ENCODE data around the gene GNA14.
"Not testable (repeated sequence)": the region's sequence is repeated elsewhere in the genome, so short reads cannot be mapped to it uniquely, and the experiment has no call there.

Gene GNA14

DNA sequence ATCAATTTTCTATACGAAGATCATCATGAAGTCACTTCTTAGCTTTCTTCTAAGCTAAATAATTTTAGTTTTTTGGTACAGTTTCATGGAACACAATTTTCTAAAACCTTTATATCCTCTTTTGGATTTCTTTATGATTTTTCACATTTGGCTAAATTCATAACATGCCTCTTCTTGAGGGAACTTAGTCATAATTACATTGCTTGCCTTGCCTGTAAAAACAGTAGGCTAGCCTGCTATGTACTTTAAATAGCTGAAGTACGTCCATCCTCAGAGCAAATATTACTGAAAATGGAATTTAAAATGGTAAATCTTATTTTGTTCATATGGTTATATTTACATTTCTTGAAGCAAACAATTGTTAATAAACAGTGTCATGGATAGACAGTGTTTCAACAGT lies 245.8 kb downstream of the GNA14 start:
- DNase-seq (ENCODE audit: low read depth in 2 of 2) = no peak

DNA sequence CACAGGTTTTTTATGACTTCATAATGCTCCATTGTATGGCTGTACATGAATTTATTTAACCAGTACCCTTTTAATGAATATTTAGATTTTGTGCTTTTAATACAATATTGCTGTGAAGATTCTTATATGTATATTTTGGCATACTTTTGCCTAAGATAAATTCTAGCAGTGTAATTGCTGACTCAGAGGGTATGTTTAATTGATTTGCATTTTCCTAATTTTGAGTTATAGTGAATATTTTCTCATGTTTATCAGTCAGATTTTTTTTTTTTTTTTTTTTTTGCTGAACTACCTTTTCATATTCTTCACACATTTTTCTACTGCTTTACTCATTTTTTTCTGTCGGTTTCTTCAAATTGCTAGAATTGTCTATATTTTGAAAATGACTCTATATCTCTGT lies 248.2 kb downstream of the GNA14 start:
- no peak for DNase-seq (ENCODE audit: low read depth in 2 of 2)

DNA sequence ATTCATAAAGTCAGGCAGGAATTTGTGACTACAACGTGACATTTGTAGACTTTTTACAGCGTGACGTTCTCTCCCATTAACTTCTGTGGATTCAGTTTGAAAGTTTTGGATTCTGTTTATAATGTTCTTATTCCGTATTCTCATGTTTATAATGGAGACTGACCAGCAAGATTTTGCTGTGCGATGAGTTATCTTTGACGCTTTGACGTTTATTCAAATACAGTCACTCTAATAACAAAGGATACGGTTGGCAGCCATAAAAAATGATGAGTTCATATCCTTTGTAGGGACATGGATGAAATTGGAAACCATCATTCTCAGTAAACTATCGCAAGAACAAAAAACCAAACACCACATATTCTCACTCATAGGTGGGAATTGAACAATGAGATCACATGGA lies 249.5 kb downstream of the GNA14 start:
- DNase-seq (ENCODE audit: low read depth in 2 of 2) = not testable (repeated sequence)

DNA sequence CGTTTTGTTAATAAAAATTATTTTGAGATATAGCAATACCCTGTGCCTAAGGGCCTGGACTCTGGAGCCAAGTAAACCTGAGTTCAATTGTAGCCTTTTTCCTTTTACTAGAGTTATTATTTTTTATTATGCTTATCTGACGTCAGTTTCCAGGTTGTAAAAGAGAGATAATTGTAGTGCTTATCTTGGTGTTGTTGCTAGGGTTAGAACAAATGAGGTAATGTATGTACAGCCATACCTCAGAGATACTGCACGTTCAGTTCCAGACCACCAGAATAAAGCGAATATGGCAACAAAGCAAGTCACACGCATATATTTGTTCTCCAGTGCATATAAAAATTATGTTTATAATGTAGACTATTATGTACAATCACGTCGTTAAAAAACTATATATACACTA lies 255.8 kb downstream of the GNA14 start:
- DNase-seq (ENCODE audit: low read depth in 2 of 2) = no peak

DNA sequence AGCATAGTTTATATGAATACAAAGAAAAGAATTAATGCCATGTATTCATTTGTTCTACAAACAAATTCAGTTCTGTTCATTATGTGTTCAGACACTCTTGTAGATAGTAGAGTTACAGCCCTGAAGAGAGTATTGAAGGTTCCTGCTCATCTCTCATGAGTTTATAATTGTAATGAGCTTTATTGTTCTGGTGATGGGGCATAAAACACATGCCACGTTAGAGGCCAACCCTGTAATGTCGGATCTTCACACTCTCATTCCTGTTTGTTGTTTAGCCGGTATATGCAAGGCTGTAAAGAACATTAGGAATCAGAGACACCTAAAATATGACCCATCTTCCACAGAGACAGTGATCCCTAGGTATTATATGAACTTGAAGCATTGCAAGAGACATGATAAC lies 256.3 kb downstream of the GNA14 start:
- no peak for DNase-seq (ENCODE audit: low read depth in 2 of 2)

DNA sequence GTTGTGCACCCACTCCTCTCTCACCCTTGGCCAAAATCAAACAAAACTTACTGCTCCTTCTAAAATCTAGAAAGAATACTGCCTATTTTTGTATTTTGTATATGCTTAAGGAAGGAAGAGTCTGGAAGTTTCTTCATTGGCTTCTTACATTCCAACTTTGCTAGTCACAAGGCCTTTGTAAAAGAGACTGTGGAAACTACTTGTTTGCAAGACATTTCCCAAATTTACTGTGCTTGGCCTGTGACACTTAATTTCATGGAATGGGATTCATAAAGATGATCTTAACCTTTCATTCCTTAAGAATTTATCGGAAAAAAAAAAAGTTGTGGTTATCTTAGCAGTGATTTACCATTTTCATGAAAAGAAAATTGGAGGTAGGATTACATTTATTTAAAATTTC lies 261.9 kb downstream of the GNA14 start:
- DNase-seq (ENCODE audit: low read depth in 2 of 2) = no peak

DNA sequence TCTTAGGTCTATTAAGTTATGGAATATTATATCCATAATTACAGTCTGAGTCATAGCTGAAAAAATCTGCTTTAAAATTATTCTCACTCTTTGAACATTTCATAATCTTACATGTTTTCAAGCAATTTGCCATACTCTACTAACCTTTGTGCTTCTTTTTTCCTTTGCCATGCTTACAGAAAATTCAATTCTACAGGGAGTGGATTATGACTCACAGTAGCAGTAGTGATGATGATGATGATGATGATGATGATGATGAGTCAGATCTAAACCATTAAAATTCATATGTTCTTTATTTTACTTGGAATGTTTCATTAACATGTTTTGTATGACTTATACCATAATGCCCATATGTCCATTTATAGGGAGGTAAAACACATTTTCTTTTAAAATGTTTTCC lies 263.7 kb downstream of the GNA14 start:
- no peak for DNase-seq (ENCODE audit: low read depth in 2 of 2)

DNA sequence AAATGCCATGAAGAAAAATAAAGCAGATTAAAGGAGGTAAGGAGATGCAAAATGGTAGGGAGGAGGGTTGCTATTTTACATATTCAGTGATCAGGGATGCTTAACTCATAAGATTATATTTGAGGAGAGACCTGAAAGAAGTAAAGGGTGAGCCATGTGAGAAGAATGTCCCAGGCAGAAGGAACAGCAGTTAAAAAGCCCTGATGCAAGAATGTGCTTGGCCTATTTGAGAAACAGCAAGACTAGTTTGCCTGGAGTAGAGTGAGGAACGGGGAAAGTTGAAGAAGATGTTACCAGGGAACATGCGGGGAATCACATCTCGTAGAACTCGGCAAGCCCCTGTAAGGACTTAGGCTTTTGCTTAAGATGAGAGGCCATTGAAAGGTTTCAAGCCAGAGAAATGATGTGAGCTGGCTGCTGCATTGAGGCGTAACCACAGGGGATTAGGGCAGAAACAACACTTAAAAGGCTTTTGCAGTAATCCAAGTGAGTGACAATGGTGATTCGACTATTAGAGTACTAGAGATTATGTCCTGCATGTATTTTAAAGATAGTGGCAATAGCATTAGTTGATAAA lies 272.1 kb downstream of the GNA14 start:
- DNase-seq (ENCODE audit: low read depth in 2 of 2) = no peak

DNA sequence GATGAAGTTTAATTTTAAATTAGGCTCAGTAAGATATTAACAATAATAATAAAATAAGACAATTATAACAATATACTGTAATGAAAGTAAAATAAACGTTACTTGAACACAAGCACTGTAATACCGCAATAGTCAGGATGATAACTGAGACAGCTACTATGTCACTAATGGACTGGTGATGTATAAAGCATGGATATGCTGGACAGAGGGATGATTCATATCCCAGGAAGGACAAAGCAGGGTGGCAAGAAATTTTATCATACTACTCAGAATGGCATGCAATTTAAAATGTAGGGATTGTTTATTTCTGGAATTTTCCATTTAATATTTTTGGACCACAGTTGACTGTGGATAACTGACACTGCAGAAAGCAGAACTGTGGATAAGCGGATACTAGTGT lies 273.9 kb downstream of the GNA14 start:
- DNase-seq (ENCODE audit: low read depth in 2 of 2) = no peak
